IPS-18a (cell line): ENCODE results near the gene EPGN.

Source experiments
- H3K27ac ChIP-seq: one replicate; pipeline ENCODE4 v1.5.1; 2013; ENCODE audit warnings: low read length
- H3K27me3 ChIP-seq: one replicate; pipeline ENCODE4 v1.6.1; 2013; ENCODE audit warnings: mild to moderate bottlenecking, low read length; ENCODE audit not compliant: control insufficient read depth, insufficient read depth
- H3K36me3 ChIP-seq: one replicate; pipeline ENCODE4 v1.6.1; 2013; ENCODE audit warnings: low read depth, low read length; ENCODE audit not compliant: control insufficient read depth
- H3K4me1 ChIP-seq: one replicate; pipeline ENCODE4 v1.6.1; 2013; ENCODE audit warnings: low read depth, low read length; ENCODE audit not compliant: control insufficient read depth
- H3K4me3 ChIP-seq: one replicate; pipeline ENCODE4 v1.5.1; 2013; ENCODE audit warnings: low read length
- H3K9ac ChIP-seq: one replicate; pipeline ENCODE4 v1.6.1; 2013; ENCODE audit warnings: mild to moderate bottlenecking, low read length, moderate library complexity
- H3K9me3 ChIP-seq: one replicate; pipeline ENCODE4 v1.6.1; 2013; ENCODE audit warnings: low read depth, low read length; ENCODE audit not compliant: control insufficient read depth

EPGN gene

DNA sequence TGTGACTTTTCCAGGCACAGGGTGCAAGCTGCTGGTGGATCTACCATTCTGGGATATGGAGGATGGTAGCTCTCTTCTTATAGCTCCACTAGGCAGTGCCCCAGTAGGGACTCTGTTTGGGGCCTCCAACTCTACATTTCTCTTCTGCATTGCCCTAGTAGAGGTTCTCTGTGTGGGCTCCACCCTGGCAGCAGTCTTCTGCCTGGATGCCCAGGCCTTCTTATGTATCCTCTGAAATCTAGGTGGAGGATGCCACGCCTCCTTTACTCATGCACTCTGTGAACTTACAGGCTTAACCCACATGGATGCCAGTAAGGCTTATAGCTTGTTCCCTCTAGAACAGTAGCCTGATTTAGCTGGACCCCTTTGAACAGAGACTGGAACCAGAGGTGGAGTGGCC is 35.8 kb downstream of the EPGN start:
- H3K4me3 ChIP-seq, result no peak overlapping the region
- H3K36me3 ChIP-seq, result no peaks in the 10 kb centered on the region
- H3K9ac ChIP-seq, result no peak overlapping the region
- H3K4me1 ChIP-seq, result no peaks in the 10 kb centered on the region
- H3K27me3 ChIP-seq, result no peaks in the 10 kb centered on the region
- no peak overlapping the region for H3K27ac ChIP-seq
- peaks cover 8% of the 10 kb centered on the region for H3K9me3 ChIP-seq

DNA sequence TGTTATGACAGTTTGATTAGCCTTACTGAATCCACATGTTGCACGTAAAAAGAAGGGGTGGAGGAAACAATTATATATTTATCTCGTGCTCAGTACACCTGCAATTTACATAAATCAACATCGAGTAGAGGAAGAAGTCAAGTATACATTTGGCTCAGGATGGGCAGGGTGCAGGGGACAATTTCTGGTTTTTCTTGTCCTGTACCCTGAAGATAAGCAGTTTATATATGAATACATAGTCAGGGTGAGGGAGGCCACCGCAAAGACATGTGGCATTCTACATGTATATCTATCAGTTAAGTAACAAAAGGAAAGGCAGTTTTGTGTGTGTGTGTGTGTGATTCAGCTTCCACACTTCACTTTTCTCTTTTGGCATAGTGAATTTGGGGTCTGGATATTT is 45.6 kb downstream of the EPGN start:
- Histone ChIP-seq H3K9me3 (no peaks in the 10 kb centered on the region), H3K4me1 (no peaks in the 10 kb centered on the region), H3K27me3 (no peaks in the 10 kb centered on the region), H3K9ac (no peak overlapping the region), H3K4me3 (no peak overlapping the region), H3K36me3 (no peaks in the 10 kb centered on the region), H3K27ac (no peak overlapping the region)

DNA sequence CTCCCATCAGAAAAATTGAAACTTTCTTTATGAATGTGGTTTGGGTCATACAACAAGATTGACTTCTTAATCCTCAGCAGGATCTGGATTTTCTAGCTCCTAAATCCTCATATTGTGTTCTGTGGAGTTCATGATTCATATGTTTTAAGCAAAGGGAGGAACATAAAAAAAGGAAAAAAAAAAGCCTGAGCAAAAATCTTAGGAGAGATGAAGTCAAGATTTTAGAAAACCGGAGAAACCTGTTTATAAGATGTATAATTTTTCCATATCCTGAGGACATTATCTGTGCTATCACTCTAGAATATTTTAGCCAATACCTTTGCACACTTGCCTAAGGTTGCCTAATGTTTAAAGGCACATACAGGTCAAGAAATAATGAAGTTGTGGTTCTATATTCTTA is 49.7 kb downstream of the EPGN start:
- no peaks in the 10 kb centered on the region for H3K4me1 ChIP-seq
- H3K27me3 ChIP-seq, result no peaks in the 10 kb centered on the region
- H3K4me3 ChIP-seq, result no peak overlapping the region
- no peak overlapping the region for H3K9ac ChIP-seq
- H3K9me3 ChIP-seq, result no peaks in the 10 kb centered on the region
- no peak overlapping the region for H3K27ac ChIP-seq
- H3K36me3 ChIP-seq, result no peaks in the 10 kb centered on the region

DNA sequence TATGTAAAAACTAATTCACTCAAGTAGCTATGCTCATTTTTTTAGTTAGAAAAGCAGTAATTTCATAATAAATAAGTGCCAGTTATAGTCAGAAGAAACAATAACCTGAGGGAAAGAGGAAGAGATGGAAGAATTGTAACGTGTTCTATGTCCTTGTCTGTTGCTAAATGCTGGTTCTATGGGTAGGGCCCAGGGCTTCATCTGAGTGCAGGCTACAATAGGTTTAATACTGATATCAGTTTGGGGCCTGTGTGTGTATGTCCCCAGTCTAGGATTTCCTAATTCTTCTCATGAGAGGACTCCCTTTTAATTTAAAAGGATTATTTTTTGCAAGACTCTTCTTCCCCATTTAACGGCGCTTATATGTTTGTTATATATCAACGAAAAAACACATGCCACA is 53.4 kb downstream of the EPGN start:
- H3K36me3 ChIP-seq, result no peaks in the 10 kb centered on the region
- H3K4me3 ChIP-seq, result no peak overlapping the region
- no peak overlapping the region for H3K9ac ChIP-seq
- peaks cover 29% of the 10 kb centered on the region for H3K27me3 ChIP-seq
- H3K27ac ChIP-seq, result no peak overlapping the region
- peaks cover 5% of the 10 kb centered on the region for H3K4me1 ChIP-seq
- no peaks in the 10 kb centered on the region for H3K9me3 ChIP-seq

DNA sequence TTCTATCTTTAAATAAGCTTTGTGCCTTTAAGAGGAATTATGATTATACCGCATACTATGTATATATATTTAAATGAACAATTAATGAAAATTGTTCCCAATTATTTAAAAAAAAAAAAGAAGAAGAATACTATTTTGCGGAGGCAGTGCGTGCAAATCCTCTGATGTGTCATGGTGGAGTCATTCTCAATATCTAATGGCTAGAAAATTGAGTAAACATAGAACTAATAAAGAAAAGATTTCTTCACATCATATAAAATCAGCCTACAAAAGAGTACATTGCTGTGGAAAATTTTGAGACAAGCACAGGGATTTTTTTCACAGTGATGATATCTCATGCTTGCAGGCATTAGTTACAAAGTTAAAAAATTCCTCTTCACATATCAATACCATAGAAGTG is 54.1 kb downstream of the EPGN start:
- Histone ChIP-seq H3K27me3 (peaks cover 34% of the 10 kb centered on the region), H3K4me1 (peaks cover 5% of the 10 kb centered on the region), H3K27ac (no peak overlapping the region), H3K9ac (no peak overlapping the region), H3K9me3 (no peaks in the 10 kb centered on the region), H3K4me3 (no peak overlapping the region), H3K36me3 (no peaks in the 10 kb centered on the region)

DNA sequence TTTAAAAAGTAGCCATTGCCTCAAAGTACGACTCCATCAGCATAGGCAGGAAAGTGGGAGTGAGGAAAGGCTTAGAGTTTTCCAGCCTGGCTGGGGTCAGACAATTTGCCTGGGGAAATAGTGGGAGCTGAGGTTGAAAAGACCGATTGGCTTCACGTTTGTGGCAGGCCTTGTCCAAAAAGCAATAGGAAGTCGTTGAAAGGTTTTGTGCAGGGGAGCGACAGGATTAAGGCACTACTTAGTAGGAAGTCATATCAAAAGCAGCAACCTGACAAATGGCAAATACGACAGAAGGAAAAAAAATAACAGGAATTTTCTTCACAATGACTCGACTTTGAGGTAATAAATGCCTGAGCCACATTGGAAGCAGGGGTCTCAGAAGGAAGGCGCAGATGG is 56.0 kb downstream of the EPGN start:
- peak overlapping the region; percentile 71 for H3K4me3 ChIP-seq
- H3K9me3 ChIP-seq, result no peaks in the 10 kb centered on the region
- H3K36me3 ChIP-seq, result no peaks in the 10 kb centered on the region
- peaks cover 5% of the 10 kb centered on the region for H3K4me1 ChIP-seq
- H3K9ac ChIP-seq, result no peak overlapping the region
- H3K27me3 ChIP-seq, result peaks cover 34% of the 10 kb centered on the region
- no peak overlapping the region for H3K27ac ChIP-seq

DNA sequence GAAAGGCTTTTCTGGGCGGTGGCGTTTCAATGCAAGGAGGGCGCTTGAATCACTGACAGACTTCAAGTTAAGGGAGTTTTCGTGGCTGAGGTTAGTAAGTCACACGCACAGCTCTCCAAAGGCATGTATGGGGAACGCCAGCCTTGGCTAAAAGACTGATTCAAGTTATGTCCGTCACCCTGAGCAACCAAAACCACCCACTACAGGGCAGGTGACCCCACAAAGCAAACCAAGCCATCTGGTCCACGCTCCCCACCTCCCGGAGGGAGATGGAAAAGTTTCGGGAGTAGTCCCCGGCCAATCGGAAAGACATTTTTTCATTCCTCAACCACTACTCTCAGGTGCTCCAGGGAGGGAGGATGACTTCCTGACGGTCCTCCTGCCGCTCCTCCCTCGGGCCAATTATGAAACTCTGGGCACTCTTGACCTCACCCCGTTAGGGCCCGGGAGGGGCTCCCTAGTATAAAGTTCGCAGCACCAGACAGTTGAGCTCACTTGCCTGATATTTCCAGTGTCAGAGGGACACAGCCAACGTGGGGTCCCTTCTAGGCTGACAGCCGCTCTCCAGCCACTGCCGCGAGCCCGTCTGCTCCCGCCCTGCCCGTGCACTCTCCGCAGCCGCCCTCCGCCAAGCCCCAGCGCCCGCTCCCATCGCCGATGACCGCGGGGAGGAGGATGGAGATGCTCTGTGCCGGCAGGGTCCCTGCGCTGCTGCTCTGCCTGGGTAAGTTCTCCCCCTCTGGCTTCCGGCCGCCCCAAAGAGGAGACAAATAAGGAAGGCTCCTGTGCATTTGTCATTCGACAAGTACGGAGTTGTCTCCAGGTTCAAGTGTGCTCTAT is 56.6 kb downstream of the EPGN start, which contains the start of gene EREG:
Gene EREG (plus strand): TSS at position 494 of the 840 bp plus-strand sequence. CDS start 164 bp downstream, at position 658.
- Histone ChIP-seq H3K4me1 (peaks cover 5% of the 10 kb centered on the region), H3K9ac (no peak within 1 kb of the TSS), H3K27me3 (peaks cover 34% of the 10 kb centered on the region), H3K9me3 (no peaks in the 10 kb centered on the region), H3K27ac (no peak within 1 kb of the TSS), H3K4me3 (peak within 1 kb of the TSS; percentile 71), H3K36me3 (no peaks in the 10 kb centered on the region)

DNA sequence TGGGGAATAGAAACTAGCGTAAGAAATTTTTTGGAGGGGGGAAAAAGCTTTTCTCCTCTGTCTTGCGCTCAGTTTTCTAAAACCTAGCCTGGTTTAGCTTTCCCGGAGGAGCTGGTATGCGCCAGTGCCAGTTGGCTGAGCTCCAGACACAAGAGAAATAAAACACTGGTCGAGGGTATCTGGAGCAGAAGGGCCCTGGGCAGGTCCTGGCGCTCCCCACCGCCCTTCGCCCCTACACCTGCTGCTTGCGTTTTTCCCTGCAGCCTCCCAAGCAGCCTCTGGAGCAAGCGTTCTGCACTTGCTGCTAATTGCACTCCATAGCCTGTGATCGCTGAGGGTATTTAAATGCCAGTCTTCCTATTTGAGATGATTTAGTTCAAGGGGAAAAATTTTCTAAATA is 57.5 kb downstream of the EPGN start:
- no peaks in the 10 kb centered on the region for H3K9me3 ChIP-seq
- no peaks in the 10 kb centered on the region for H3K36me3 ChIP-seq
- peaks cover 34% of the 10 kb centered on the region for H3K27me3 ChIP-seq
- H3K27ac ChIP-seq, result no peak overlapping the region
- H3K4me3 ChIP-seq, result peak overlapping the region; percentile 71
- H3K4me1 ChIP-seq, result peaks cover 5% of the 10 kb centered on the region
- no peak overlapping the region for H3K9ac ChIP-seq
